GM19023 (cell line): Measurements from ENCODE around the gene TMC1.
"Not testable (repeated sequence)": the region's sequence is repeated elsewhere in the genome, so short reads cannot be mapped to it uniquely, and the experiment has no call there.

Source experiments
- ATAC-seq: cut with Tn5 transposase; IDR thresholded peaks from one replicate; pipeline ENCODE4 v1.9.1; 2021; ENCODE audit warnings: mild to moderate bottlenecking, moderate library complexity; ENCODE audit not compliant: unreplicated experiment

The TMC1 gene

GRCh38 chr9:72749276-72749675 is 227.9 kb downstream of the TMC1 start:
- ATAC-seq: no peak

- no peak for ATAC-seq
Measured at GRCh38 chr9:72751541-72751940, 230.1 kb downstream of the TMC1 start.

- no peak for ATAC-seq
Measured at GRCh38 chr9:72753266-72753893, 232.0 kb downstream of the TMC1 start.

GRCh38 chr9:72755836-72756235 is 234.4 kb downstream of the TMC1 start:
- no peak for ATAC-seq

GRCh38 chr9:72758944-72759343 is 237.5 kb downstream of the TMC1 start:
- no peak for ATAC-seq

DNA sequence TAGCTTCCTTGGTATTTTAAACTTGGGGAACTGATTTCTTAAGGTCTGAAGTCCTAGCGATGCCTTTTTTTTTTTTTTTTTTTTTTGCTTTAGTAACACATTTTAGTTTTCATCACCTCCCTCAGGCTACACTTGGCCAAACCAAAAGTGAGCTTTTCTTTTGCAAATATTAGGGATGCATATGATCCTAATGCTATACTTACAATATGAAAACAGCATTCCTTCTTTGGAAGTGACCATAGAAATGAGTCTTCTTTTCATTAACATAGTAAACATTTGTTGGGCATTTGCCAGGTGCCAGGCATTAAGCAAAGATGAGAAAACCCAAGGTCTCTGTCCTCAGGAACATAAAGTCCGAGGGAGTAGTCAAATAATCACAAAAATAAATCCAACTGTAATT is 241.6 kb downstream of the TMC1 start:
- ATAC-seq: no peak

- ATAC-seq: no peak
Measured at GRCh38 chr9:72769546-72769945, 248.1 kb downstream of the TMC1 start.

- ATAC-seq: no peak
Measured at GRCh38 chr9:72772661-72773060, 251.3 kb downstream of the TMC1 start.

- ATAC-seq: no peak
Measured at GRCh38 chr9:72773570-72773969, 252.2 kb downstream of the TMC1 start.

GRCh38 chr9:72775570-72775969 is 254.2 kb downstream of the TMC1 start:
- no peak for ATAC-seq

GRCh38 chr9:72779614-72780013 is 258.2 kb downstream of the TMC1 start:
- ATAC-seq: no peak

DNA sequence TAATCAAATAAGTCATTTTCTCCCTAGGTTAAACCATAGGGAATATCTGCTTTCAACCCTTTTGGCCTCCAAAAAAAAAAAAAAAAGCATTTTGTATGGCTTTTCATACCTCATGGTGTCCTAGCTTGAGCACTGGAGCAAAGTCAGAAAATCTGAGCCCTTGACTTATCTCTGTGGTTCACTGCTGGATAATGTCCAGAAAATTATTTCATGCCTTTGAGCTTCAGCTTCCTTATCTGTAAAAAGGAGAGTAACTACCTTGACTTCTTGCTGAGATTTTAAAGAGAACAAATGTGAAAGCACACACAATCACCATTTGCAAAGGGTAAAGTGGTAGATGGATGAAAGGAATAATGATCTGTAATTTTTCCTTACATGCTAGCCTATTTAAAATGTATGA is 265.5 kb downstream of the TMC1 start:
- ATAC-seq: no peak

GRCh38 chr9:72788966-72789735 is 267.7 kb downstream of the TMC1 start:
- no peak for ATAC-seq

- ATAC-seq: no peak
Measured at GRCh38 chr9:72789885-72790284, 268.5 kb downstream of the TMC1 start.

GRCh38 chr9:72790989-72791388 is 269.6 kb downstream of the TMC1 start:
- no peak for ATAC-seq

DNA sequence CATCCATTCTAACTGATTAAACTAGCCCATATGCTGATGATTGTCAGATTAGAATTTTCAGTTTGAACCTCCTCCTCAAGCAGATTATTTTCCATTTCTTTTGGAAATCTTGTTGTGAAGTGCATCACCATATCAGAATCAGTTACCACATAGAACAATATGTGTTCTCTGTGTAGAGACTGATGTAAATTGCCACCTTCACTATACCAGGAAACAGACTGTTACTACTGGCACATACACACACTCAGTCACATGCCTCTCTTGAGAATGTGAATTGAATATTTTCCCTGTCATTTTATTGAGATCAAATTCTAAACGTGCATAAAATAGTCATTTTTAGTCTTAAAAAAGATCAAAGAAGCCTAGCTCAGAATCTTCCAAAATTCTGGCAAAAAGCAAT is 270.0 kb downstream of the TMC1 start:
- ATAC-seq: no peak

GRCh38 chr9:72794946-72795345 is 273.5 kb downstream of the TMC1 start:
- ATAC-seq: no peak

GRCh38 chr9:72800328-72800994 is 279.1 kb downstream of the TMC1 start:
- ATAC-seq: no peak

DNA sequence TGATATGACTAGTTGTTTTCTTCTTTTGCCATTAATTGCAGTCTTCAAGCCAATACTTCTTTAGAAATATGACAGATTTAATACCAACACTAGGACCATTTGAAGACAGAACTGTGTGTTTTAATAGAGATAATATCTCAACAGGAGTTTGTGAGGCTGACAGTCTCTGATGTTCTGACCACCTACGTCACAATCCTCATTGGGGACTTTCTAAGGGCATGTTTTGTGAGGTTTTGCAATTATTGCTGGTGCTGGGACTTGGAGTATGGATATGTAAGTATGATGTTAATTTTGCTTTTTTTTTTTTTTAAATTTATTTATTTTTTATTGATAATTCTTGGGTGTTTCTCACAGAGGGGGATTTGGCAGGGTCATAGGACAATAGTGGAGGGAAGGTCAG is 283.8 kb downstream of the TMC1 start:
- no peak for ATAC-seq

GRCh38 chr9:72806313-72806809 is 285.0 kb downstream of the TMC1 start:
- not testable (repeated sequence) for ATAC-seq

DNA sequence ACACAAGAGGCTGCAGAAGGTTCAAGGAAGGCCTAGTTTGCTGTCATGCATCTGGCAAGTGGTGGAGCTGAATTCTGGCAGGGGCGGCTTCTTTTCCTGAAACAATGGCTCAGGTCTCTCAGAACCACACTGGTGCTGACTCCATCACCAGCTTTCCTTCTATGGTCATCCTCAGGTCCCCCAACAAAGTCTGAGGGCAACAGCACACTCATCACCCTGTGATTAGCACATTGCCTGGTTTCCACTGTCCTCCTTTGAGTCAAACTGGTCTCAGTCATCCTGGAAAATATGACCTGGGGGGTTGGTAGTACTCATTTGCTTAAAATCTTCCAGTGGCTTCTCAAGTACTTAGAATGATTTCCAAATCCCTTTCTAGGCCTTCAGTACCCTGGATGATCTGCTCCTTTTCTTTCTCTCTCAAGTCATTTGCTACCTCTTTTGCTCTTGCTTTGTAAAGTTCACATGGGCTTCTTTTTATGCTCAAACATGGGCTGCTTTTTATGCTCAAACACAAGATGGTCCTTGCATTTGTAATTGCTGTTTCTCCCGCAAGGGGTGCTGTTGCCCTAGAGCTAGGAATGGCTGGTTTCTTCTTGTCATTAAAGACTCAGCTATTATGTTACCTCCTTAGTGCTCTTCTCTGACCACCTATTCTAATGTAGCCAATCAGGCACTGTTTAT is 286.5 kb downstream of the TMC1 start:
- no peak for ATAC-seq

DNA sequence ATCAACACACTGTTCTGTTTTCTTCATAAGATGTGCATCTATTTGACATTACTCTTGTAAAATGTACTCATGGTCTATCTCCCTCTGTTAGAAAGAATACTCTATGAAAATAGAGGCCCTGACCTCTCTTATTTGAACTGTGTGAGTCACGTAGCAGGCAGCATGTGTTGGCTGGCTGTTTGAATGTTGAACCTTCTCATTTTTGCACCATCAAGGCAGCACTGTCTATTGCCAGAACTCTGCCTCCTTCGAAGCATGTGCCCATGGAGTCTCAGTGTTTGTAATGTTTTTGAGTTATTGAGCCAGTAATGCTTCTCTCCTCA is 287.0 kb downstream of the TMC1 start:
- ATAC-seq: no peak
